Measurements from ENCODE around the gene FHAD1.

Gene FHAD1

GRCh38 chr1:15310544-15310943 lies 63.5 kb downstream of the FHAD1 start:
- no peak overlapping the region for H3K27ac ChIP-seq (ENCODE audit: low read length)
- H3K9ac ChIP-seq (ENCODE audit: low read length): no peak overlapping the region
- no peaks in the 10 kb centered on the region for H4K20me1 ChIP-seq (ENCODE audit: insufficient read depth, low read length)
- no peak overlapping the region for H2AFZ ChIP-seq (ENCODE audit: low read length)
- no peak overlapping the region for H3K4me3 ChIP-seq (ENCODE audit: low read length)
- no peaks in the 10 kb centered on the region for H3K36me3 ChIP-seq (replicated peaks; ENCODE audit: insufficient read depth, low read length)
- H3K27me3 ChIP-seq (replicated peaks; ENCODE audit: insufficient read depth, low read length): no peaks in the 10 kb centered on the region
- no peaks in the 10 kb centered on the region for H3K9me2 ChIP-seq (replicated peaks; ENCODE audit: insufficient read depth, low read length)
- DNase-seq: no peak
- H3K4me1 ChIP-seq (ENCODE audit: low read length): no peaks in the 10 kb centered on the region
- no peaks in the 10 kb centered on the region for H3F3A ChIP-seq (ENCODE audit: insufficient read depth, low read length)
- H3K79me2 ChIP-seq (ENCODE audit: low read length): no peaks in the 10 kb centered on the region
- H3K9me3 ChIP-seq (replicated peaks; ENCODE audit: insufficient read depth, low read length): no peaks in the 10 kb centered on the region
- TF ChIP-seq CTCF (IDR thresholded peaks at IDR 0.05; ENCODE audit: low read length) (no peak), EZH2 (optimal IDR thresholded peaks at IDR 0.05; ENCODE audit: low read depth, low read length) (no peak), EZH2phosphoT487 (IDR thresholded peaks at IDR 0.05; ENCODE audit: low read length) (no peak)
- no peak overlapping the region for H3K4me2 ChIP-seq (ENCODE audit: low read depth, low read length)

DNA sequence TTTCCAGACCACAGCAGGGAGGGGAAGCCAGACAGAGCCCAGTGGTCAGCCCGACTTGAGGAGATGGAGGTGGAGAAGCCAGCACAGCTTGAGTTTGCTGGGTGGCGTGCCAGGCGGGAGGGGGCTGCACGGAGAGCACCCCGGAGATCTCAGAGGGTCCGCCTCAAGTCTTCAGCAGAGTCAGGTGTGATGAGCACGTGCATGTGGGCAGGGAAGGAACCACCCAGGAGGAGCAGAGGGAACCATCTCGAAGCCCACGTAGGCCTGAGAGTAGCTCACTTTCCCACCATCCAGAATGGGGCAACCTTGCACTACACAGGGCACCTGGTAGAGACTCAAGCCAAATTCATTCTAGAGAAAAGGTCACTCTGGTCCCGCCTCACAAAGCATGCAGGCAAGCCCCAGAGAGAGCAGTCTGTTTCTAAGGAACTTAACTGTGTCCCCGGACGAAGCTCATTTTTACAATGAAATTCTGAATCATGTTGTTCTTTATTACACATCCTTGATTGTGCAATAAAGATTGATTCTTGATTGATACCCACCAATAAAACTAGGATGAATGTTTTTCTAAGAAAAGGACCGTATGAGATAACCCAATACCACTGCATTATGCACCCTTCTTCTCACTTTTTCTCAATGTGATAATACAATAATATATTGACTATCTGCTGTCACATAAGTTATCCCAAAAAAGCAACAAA lies 64.2 kb downstream of the FHAD1 start:
- no peaks in the 10 kb centered on the region for H3K4me1 ChIP-seq (ENCODE audit: low read length)
- no peak overlapping the region for H3K4me3 ChIP-seq (ENCODE audit: low read length)
- no peak overlapping the region for H3K27ac ChIP-seq (ENCODE audit: low read length)
- H3K4me2 ChIP-seq (ENCODE audit: low read depth, low read length): no peak overlapping the region
- DNase-seq: no peak
- H3F3A ChIP-seq (ENCODE audit: insufficient read depth, low read length): no peaks in the 10 kb centered on the region
- no peaks in the 10 kb centered on the region for H3K79me2 ChIP-seq (ENCODE audit: low read length)
- H4K20me1 ChIP-seq (ENCODE audit: insufficient read depth, low read length): no peaks in the 10 kb centered on the region
- H3K9me2 ChIP-seq (replicated peaks; ENCODE audit: insufficient read depth, low read length): no peaks in the 10 kb centered on the region
- H3K9me3 ChIP-seq (replicated peaks; ENCODE audit: insufficient read depth, low read length): no peaks in the 10 kb centered on the region
- no peaks in the 10 kb centered on the region for H3K27me3 ChIP-seq (replicated peaks; ENCODE audit: insufficient read depth, low read length)
- no peak overlapping the region for H3K9ac ChIP-seq (ENCODE audit: low read length)
- TF ChIP-seq CTCF (IDR thresholded peaks at IDR 0.05; ENCODE audit: low read length): no peak
- H3K36me3 ChIP-seq (replicated peaks; ENCODE audit: insufficient read depth, low read length): no peaks in the 10 kb centered on the region
- H2AFZ ChIP-seq (ENCODE audit: low read length): no peak overlapping the region

- Histone ChIP-seq H2AFZ (ENCODE audit: low read length) (no peak overlapping the region), H4K20me1 (ENCODE audit: insufficient read depth, low read length) (no peaks in the 10 kb centered on the region), H3K27me3 (replicated peaks; ENCODE audit: insufficient read depth, low read length) (no peaks in the 10 kb centered on the region), H3K36me3 (replicated peaks; ENCODE audit: insufficient read depth, low read length) (no peaks in the 10 kb centered on the region), H3K4me3 (ENCODE audit: low read length) (no peak overlapping the region), H3F3A (ENCODE audit: insufficient read depth, low read length) (no peaks in the 10 kb centered on the region), H3K9me2 (replicated peaks; ENCODE audit: insufficient read depth, low read length) (no peaks in the 10 kb centered on the region), H3K79me2 (ENCODE audit: low read length) (no peaks in the 10 kb centered on the region), H3K4me2 (ENCODE audit: low read depth, low read length) (no peak overlapping the region), H3K27ac (ENCODE audit: low read length) (no peak overlapping the region), H3K4me1 (ENCODE audit: low read length) (no peaks in the 10 kb centered on the region), H3K9ac (ENCODE audit: low read length) (no peak overlapping the region), H3K9me3 (replicated peaks; ENCODE audit: insufficient read depth, low read length) (no peaks in the 10 kb centered on the region)
- DNase-seq: no peak
- TF ChIP-seq EZH2 (optimal IDR thresholded peaks at IDR 0.05; ENCODE audit: low read depth, low read length) (no peak), CTCF (IDR thresholded peaks at IDR 0.05; ENCODE audit: low read length) (no peak), EZH2phosphoT487 (IDR thresholded peaks at IDR 0.05; ENCODE audit: low read length) (no peak)
Observed at GRCh38 chr1:15311880-15312279, 64.9 kb downstream of the FHAD1 start.

Measured in MM.1S (cell line).